ENCODE measurements around the gene TSPAN19.

- TF ChIP-seq TAF1 (IDR thresholded peaks at IDR 0.05; ENCODE audit: borderline replicate concordance, low read depth, low read length), result no peak
- no peak for TF ChIP-seq POLR2A (IDR thresholded peaks at IDR 0.05; ENCODE audit: low read depth, low read length)
- TF ChIP-seq POLR2AphosphoS5 (IDR thresholded peaks at IDR 0.05; ENCODE audit: low read depth, low read length), result no peak
Observed at GRCh38 chr12:84994426-84994825, 41.7 kb downstream of the TSPAN19 start.

Data from GM12892 (cell line).